GM19324 (cell line): ENCODE measurements around the gene NTN3.
A peak's percentile ranks its signal among the peaks of the same experiment; 100 is the strongest.
"Not testable (repeated sequence)": the region's sequence is repeated elsewhere in the genome, so short reads cannot be mapped to it uniquely, and the experiment has no call there.

Source experiments
- ATAC-seq: cut with Tn5 transposase; IDR thresholded peaks from one replicate; pipeline ENCODE4 v1.9.1; 2021; ENCODE audit warnings: mild to moderate bottlenecking, moderate library complexity; ENCODE audit not compliant: unreplicated experiment, low FRiP score

The NTN3 gene

GRCh38 chr16:2439598-2439997, 31.5 kb upstream of the NTN3 start:
- no peak for ATAC-seq

- ATAC-seq = not testable (repeated sequence)
Measured at GRCh38 chr16:2441143-2441804, 29.8 kb upstream of the NTN3 start.

- no peak for ATAC-seq
Measured at GRCh38 chr16:2443555-2443954, 27.5 kb upstream of the NTN3 start.

GRCh38 chr16:2447920-2448583, 23.0 kb upstream of the NTN3 start:
- no peak for ATAC-seq

- ATAC-seq = no peak
Measured at GRCh38 chr16:2449118-2449517, 22.0 kb upstream of the NTN3 start.

GRCh38 chr16:2450535-2450934, 20.6 kb upstream of the NTN3 start:
- no peak for ATAC-seq

GRCh38 chr16:2450975-2451381, 20.1 kb upstream of the NTN3 start:
- no peak for ATAC-seq

- no peak for ATAC-seq
Measured at GRCh38 chr16:2451851-2452320, 19.2 kb upstream of the NTN3 start.

- no peak for ATAC-seq
Measured at GRCh38 chr16:2452650-2453049, 18.4 kb upstream of the NTN3 start.

GRCh38 chr16:2455081-2455845, 15.8 kb upstream of the NTN3 start:
- no peak for ATAC-seq

- no peak for ATAC-seq
Measured at GRCh38 chr16:2456551-2457153, 14.4 kb upstream of the NTN3 start.

- ATAC-seq = no peak
Measured at GRCh38 chr16:2457267-2457666, 13.8 kb upstream of the NTN3 start.

GRCh38 chr16:2457946-2458345, 13.2 kb upstream of the NTN3 start:
- no peak for ATAC-seq

- peak; percentile 3 for ATAC-seq
Measured at GRCh38 chr16:2458887-2459646, 12.0 kb upstream of the NTN3 start.

GRCh38 chr16:2459647-2460390, 11.3 kb upstream of the NTN3 start, which contains the start of gene TEDC2:
Gene TEDC2, plus strand, starts transcription at chr16:2460109. Its CDS starts 36 bp downstream, at chr16:2460145.
- ATAC-seq = peak; percentile 87

GRCh38 chr16:2460391-2460713, 10.7 kb upstream of the NTN3 start:
- no peak for ATAC-seq

GRCh38 chr16:2460916-2461315, 10.2 kb upstream of the NTN3 start:
- no peak for ATAC-seq

- no peak for ATAC-seq
Measured at GRCh38 chr16:2462031-2462866, 8.8 kb upstream of the NTN3 start.

- no peak for ATAC-seq
Measured at GRCh38 chr16:2464333-2464732, 6.8 kb upstream of the NTN3 start.
